SKM-1 treated with dmso at 0.1 percent for 144 hours (cell line): Measurements from ENCODE around the gene ZNF865.
A peak's percentile ranks its signal among the peaks of the same experiment; 100 is the strongest.

Experiments used
- DNase-seq: peaks from one replicate; lab custom pipeline; 2025; ENCODE audit not compliant: unreplicated experiment; lab: John Stamatoyannopoulos, UW

ZNF865 gene

DNA sequence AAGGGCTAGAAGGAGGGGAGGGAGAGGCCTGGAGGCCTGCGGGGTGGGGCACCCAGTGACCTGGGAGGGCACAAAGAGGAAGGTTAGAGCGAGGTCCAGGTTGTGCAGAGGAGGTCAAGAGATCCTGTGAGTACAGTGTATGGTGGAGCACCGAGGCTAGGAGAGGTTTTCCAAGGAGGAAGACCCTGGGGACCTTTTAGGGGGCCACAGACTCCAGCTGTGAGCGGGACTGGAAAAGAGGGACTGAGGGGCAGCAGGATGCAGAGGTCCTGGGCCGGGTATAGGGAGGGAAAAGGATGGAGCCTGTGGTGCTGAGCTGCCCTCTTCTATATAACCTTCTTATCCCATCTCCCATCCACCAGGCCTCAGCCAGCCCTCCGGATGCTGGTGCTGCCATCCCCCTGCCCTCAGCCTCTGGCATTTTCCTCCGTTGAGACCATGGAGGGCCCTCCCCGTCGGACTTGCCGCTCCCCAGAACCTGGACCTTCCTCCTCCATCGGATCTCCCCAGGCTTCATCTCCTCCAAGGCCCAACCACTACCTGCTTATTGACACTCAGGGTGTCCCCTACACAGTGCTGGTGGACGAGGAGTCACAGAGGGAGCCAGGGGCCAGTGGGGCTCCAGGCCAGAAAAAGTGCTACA lies 38.9 kb downstream of the ZNF865 start:
- DNase-seq, result no peak

DNA sequence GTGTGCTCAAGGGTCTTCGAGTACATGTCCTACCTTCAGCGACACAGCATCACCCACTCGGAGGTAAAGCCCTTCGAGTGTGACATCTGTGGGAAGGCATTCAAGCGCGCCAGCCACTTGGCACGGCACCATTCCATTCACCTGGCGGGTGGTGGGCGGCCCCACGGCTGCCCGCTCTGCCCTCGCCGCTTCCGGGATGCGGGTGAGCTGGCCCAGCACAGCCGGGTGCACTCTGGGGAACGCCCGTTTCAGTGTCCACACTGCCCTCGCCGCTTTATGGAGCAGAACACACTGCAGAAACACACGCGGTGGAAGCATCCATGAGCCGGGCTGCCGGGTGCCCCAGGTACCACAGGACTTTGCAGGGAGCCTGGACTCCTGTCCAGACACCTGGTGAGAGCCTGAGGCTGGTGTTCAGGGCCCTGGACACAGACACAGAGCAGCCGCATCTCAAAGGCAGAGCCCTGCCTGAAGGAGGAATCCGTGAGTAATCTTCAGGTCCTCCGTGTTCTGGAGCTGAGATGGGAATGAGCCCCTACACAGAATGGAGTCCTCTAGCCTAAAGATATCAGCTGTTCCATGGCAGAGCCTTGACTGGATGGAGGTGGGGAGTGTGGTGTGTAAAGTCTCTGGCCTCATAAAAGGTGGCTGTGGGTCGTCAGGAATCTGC lies 39.5 kb downstream of the ZNF865 start:
- no peak for DNase-seq

DNA sequence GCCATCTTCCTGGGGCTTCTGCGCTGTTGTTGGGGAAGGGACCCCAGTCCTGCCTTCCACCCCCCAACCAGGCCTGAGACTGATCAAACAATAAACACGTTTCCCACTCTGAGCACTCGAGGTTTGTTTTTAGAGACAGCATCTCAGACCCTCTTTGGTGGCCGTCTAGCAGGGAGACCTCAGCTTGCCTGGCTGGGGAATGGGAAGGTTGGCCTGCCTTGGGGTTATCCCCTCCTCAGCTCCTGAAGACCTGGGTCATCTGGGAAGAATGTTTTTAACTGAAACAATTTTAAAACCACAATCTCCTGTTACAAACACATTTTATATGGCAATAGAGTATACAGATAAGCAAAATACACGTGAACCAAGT lies 40.0 kb downstream of the ZNF865 start:
- DNase-seq, result no peak

- DNase-seq, result no peak
Observed at GRCh38 chr19:55646889-55647731, 41.7 kb downstream of the ZNF865 start.

- no peak for DNase-seq
Observed at GRCh38 chr19:55647732-55648584, 42.5 kb downstream of the ZNF865 start, which contains the start of gene CCDC106. TSS of gene CCDC106 (plus strand) at chr19:55648212. CDS start at chr19:55649047, 835 bp downstream.

- no peak for DNase-seq
Observed at GRCh38 chr19:55648585-55649267, 43.3 kb downstream of the ZNF865 start.

- no peak for DNase-seq
Observed at GRCh38 chr19:55649268-55650125, 44.0 kb downstream of the ZNF865 start.

- no peak for DNase-seq
Observed at GRCh38 chr19:55650126-55650557, 44.7 kb downstream of the ZNF865 start.

DNA sequence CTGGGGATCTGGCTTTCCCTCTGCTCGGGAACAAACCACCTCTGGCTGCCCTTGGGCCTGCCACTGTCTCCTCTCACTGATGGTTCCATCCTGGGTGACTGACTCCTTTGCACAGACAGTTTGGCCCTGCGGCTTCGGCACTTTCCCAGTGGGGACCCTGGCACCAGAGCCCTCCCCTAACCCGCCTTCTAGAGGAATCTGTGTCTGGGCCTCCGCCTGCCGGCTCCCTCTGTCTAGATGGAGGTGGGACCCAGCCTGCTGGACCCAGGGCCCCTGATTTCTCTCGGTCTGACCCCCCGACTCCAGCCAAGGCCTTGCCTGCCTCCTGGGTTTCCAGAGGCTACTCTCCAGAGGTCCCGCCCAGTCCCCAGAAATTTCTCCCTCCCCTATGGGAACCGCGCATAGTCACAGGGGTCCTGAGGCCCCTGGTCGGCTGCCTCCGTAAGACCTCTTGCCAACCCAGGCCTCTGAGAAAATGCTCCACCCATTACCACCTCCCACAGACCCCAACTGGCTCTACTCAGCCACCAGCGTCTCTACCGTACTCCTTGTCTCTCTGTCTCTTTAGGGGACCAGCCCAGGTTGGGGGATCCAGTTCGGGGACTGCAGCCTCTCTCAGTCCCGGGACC lies 45.3 kb downstream of the ZNF865 start:
- no peak for DNase-seq

GRCh38 chr19:55651236-55651635 lies 45.8 kb downstream of the ZNF865 start:
- DNase-seq, result no peak

DNA sequence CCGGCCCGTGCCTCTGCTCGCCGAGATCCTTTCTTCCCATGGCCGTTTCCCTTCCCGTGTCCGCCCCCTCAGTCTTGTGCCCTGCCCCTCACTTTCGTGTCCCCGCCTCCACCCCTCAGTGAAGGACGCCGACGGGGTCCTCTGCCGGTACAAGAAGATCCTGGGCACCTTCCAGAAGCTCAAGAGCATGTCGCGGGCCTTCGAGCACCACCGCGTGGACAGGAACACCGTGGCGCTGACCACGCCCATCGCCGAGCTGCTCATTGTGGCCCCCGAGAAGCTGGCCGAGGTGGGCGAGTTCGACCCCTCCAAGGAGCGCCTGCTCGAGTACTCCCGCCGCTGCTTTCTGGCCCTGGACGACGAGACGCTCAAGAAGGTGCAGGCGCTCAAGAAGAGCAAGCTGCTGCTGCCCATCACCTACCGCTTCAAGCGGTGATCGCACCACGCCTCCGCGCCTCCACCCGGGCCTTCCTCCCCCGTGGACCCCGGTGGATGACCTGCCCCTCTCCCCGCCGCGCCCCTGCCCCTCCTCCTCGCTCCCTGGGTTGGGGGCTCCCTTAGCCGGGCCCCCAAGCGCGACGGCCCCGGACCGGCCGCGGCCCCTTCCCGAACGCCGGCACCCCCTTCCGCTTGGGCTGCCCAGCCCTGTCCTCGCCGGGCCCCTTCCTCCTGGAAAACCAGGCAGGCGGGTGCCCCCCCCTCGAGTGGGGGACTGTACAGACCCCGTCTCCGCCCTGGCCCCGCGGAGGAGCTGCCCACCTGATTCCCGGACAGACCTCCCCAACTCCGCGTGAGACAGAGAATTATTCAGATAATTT lies 47.1 kb downstream of the ZNF865 start:
- no peak for DNase-seq

DNA sequence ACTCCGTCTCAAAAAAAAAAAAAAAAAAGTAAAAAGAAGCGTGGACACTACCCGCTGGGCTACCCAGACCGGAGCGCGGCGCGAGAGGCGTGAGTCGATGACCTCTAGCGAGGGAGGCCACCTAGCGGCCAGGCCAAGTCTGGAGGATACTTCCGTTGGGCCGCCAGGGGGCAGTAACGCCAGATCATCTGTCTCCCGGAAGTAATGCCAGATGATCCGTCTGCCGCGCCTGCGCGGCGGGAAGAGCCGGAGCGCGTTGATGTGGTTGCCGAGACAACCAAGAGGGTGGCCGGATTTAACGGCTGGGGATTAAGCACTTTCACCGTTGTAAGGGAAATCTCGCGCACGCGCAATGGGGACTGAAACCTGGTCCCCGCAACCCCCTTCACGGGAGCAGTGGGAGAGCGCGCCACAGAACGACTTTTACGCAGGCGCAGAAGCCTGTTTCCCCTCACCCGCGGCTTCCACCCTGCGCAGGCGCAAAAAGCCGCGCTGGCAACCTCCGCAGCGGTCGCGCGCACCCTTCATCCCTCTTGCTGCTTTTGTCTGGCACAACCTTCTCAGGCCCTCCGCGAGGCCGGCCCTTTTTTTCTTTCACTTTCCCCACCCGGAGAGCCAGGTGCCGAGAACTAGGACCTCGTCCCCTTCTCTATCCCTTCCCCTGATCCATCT lies 48.3 kb downstream of the ZNF865 start:
- peak; percentile 77 for DNase-seq

- peak; percentile 89 for DNase-seq
Observed at GRCh38 chr19:55654323-55654867, 48.9 kb downstream of the ZNF865 start.

DNA sequence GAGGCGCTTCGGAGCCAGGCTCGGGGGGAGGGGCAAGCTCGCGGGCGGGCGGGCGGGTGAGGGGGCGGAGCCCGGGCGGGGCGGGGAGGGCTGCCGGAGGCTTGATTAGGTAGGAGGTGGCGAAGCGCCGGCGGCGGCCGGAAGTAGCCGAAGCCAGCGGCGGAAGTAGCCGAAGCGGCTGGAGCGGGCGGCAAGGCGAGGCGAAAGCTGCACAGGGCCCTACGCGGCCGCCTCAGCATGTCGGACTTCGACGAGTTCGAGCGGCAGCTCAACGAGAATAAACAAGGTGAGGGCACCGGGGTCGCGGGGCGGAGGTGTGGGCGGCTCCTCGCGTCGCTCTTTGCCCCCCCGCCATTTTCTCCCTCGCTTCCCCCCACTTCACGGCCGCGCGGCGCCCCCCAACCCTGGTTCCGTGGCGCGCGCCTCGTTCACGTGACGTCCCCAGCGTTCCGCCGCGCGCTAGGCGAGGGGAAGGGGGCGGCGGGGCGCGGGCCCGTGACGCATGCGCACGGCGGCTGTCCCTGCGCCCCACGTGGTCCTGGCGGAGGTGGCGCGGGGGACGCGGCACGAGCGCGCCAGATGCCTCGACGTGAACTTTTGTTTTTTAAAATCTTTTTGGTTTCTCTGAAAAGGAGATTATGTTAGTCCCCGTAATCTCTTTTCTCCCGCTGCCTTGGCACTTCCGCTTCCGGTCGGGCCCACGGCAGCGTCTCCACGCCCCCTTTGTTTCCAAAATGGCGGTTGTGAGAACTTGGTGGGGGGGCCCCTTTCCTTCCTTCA lies 49.6 kb downstream of the ZNF865 start, which contains the start of gene U2AF2:
Gene U2AF2, plus strand, starts transcription at position 168 of the 780 bp plus-strand sequence. Its CDS starts 70 bp downstream, at position 238.
- DNase-seq, result peak; percentile 68

DNA sequence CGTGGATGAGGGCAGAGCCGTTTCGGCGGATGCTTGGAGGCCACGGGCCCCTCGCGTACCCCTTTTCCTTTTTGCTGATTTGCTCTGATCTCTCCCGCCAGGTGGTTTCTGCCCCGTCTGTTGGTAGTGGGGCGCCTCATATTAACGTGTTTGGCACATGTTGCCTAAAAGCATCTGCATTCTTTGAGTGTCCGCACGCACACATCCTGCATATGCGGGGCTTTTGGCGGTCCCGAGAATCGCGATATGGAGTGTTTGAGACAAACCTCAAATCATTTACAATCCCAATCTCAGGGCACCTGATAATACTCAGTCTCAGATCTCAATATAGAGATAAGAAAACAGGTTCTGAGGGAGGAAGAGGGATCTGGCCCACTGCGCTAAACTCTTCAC lies 50.2 kb downstream of the ZNF865 start:
- DNase-seq, result no peak

- no peak for DNase-seq
Observed at GRCh38 chr19:55656552-55656951, 51.1 kb downstream of the ZNF865 start.
